GM21423 (cell line): Measurements from ENCODE around the gene ZGPAT.
"Not testable (repeated sequence)": the region's sequence is repeated elsewhere in the genome, so short reads cannot be mapped to it uniquely, and the experiment has no call there.

Experiments used
- ATAC-seq: cut with Tn5 transposase; IDR thresholded peaks from one replicate; pipeline ENCODE4 v1.9.1; 2021; ENCODE audit warnings: mild to moderate bottlenecking, moderate library complexity; ENCODE audit not compliant: unreplicated experiment

ZGPAT gene, protein sequence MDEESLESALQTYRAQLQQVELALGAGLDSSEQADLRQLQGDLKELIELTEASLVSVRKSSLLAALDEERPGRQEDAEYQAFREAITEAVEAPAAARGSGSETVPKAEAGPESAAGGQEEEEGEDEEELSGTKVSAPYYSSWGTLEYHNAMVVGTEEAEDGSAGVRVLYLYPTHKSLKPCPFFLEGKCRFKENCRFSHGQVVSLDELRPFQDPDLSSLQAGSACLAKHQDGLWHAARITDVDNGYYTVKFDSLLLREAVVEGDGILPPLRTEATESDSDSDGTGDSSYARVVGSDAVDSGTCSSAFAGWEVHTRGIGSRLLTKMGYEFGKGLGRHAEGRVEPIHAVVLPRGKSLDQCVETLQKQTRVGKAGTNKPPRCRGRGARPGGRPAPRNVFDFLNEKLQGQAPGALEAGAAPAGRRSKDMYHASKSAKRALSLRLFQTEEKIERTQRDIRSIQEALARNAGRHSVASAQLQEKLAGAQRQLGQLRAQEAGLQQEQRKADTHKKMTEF

DNA sequence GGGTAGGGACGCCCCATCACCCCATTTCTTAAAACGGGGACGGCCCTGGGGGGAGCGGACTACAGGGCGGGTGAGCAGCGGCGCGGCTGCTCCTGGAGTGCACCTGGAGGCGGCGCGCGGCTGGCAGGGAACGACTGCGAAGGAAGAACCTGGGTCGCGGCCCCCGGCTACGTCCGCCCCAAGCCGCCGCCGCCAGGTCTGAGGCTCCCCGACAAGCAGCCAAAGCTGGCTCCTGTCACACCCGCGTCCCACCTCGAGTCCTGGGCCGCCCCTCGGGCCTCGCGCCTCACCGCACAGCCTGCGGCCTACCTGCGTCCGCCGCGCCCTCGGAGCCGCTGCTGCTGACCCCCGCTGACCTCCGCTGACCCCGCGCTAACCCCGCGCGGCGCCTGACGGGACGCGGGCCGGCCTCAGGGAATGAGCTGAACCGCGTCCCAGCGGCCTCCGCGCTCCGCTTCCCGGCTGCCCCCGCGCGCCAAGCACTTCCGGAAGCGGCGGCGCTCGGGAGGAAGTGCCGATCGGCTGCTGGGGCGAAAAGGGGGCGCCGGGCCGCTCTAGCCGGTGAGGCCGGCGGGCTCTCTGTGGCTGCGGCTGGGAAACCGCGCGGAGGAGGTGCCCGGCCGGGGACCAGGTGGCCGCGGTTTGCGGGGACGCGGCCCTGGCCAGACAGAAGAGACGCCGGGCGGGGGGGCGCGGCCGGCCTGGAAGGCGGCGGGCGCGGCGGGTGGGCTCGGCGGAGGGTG lies at the start of gene ZGPAT, which contains the start of gene ARFRP1:
Gene ZGPAT, plus strand, starts transcription at position 482 of the 743 bp plus-strand sequence. CDS start 542 bp downstream, outside the sequence.
Gene ARFRP1, minus strand, starts transcription at position 419 of the 743 bp plus-strand sequence. CDS start 885 bp downstream, outside the sequence.
- peak; percentile 75 for ATAC-seq

DNA sequence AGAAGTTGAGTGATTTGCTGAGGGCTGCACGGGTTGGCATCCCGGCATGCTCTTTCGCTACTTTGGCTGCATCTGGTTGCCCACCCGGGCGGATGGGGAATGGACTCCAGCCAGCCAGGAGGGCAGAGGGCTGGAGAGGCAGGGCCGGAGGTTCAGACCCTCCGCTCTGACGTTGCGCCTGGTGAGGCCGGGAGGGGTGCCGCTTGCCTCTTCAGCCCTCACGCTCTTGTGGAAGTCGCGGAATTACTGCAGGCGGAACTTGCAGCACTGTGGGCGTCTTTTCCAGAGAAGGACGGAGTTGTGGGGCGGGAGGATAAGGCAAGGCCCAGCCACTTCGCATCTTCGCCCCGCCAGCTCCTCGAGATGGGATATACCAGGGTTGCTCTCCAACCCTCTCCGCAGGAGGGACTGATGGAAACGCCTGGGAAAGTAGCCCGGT lies 49.1 kb upstream of the ZGPAT start:
- ATAC-seq = peak; percentile 21

DNA sequence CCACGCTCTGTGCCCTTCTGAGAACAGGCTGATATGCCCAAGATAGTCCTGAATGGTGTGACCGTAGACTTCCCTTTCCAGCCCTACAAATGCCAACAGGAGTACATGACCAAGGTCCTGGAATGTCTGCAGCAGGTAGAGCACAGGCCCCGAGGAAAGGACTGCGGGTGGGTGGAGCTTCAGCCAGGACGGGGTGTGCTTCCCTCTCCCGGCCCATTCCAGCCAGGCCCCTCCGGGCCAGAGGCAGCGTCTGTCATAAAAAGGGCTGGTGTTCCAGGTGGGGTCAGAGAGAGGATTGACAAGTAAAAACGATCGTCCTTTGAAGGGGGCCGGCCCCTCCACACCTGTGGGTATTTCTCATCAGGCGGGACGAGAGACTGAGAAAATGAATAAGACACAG lies 48.5 kb upstream of the ZGPAT start:
- no peak for ATAC-seq

DNA sequence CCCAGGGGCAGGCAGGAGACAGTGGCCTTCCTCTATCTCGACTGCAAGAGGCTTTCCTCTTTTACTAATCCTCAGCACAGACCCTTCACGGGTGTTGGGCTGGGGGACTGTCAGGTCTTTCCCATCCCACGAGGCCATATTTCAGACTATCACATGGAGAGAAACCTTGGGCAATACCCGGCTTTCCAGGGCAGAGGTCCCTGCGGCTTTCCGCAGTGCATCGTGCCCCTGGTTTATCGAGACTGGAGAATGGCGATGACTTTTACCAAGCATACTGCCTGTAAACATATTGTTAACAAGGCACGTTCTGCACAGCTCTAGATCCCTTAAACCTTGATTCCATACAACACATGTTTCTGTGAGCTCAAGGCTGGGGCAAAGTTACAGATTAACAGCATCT lies 47.7 kb upstream of the ZGPAT start:
- ATAC-seq = not testable (repeated sequence)

DNA sequence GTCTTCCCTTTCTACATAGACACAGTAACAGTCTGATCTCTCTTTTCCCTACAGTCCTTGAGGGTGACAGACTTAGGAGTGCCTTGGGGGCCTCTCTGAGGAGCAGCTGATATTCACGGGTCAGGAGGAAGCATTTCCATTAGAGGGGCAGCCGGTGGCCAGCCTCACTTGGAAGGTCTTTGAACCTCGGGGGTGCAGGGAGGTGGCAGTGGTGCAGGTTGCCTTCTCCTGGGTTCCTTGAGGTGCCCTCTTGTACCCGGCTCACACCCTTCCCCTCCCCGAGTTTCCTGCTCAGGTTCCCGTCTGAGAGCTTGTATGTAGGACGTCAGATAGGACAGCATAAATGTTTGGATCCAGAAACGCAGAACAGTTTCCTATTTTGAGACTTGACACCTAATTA lies 47.2 kb upstream of the ZGPAT start:
- no peak for ATAC-seq

DNA sequence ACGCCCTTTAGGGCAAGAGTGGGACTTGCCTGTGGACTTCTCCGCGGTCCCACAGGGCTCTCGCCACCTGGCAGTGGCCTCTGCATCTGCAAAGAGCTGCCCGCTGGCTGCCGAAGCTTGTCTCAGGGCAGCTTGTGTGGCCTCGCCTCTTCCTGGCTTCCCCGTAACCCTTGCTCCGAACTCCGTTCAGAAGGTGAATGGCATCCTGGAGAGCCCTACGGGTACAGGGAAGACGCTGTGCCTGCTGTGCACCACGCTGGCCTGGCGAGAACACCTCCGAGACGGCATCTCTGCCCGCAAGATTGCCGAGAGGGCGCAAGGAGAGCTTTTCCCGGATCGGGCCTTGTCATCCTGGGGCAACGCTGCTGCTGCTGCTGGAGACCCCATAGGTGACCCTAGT lies 46.7 kb upstream of the ZGPAT start:
- no peak for ATAC-seq

DNA sequence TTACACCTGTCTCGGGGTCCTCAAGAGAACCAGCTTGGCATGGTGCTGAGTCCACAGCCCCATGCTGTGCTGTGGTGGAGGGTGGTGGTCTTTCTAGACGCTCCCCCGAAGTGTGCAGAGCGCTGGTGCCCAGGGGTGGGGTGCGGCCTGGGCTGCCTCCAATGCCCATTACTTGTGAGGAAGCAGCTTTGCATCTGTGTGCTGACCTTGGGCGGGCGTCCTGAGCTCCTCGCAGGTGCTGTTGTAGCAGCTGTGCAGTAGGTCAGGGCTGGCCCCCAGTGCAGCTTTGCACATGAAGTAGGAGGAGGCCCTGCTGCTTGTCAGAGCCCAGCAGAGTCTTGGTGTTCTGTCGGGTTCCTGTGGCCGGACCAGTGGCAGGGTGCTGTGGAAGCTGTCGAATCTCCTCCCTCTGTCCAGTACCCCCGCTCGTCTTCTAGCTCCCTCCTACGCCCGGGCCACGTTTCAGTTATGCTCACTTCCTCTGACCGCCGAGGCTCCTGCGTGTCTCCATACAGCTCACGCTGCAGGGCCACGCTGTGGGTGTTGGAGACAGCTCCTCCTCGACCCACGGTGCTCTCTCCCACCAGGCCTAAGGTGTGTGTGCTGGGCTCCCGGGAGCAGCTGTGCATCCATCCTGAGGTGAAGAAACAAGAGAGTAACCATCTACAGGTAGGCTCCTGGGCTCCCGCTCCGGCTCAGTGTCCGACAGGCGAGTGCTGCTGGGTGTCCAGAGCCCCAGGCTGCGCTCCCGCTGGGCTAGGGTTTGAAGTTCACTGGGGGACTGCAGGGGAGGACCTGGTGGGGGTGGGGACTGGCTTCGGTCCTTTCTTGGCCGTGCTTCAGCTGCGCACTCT lies 45.7 kb upstream of the ZGPAT start:
- no peak for ATAC-seq

DNA sequence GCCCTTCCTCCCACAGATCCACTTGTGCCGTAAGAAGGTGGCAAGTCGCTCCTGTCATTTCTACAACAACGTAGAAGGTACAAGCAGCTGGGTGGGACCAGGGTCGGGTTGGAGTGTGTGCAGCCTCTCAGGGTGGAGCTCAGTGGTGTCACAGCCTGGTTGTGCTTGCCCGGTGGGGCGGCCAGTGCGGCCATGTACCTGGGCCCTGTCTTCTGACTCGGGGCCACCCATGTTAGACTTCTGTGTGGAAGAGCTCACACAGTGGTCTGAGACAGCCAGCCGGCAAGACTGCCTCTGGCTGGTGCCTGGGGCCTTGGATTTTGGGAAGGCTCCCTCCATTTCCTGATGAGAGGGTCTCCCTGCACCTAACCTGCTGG lies 45.0 kb upstream of the ZGPAT start:
- ATAC-seq = no peak

DNA sequence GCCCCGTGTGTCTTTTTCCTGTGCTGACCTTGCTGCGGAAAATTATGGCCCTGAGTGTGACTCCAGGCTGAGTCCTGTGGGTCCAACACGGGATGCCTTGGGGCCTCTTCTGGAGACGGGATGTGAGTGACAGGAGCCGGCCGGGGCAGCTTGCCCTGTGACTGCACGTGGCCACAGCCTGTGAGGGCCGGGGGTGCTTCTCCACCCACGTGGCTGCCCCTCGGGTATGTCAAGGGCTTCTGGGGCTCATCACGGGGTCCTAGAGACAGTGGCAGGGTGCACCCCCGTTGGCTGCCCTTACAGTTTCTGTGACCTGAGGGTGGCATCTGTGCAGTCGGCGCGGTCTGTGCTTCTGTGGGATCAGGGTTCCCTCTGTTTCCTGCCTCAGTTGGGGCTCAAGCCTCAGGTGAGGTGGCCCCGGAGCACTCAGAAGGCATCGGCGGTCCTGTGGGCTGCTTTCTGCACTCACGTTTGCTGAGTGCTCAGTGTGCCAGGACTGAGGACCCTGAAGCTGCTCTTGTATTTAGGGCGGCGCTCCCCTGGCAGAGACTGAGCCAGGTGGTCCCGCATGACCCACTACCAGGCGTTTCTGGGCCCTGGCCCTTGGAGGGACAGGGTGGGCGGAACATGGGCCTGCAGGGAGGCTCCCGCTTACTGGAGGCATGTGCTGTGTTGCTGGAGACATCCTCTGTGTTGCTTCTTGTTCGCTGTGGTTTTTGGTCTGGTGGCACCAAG lies 44.3 kb upstream of the ZGPAT start:
- no peak for ATAC-seq

DNA sequence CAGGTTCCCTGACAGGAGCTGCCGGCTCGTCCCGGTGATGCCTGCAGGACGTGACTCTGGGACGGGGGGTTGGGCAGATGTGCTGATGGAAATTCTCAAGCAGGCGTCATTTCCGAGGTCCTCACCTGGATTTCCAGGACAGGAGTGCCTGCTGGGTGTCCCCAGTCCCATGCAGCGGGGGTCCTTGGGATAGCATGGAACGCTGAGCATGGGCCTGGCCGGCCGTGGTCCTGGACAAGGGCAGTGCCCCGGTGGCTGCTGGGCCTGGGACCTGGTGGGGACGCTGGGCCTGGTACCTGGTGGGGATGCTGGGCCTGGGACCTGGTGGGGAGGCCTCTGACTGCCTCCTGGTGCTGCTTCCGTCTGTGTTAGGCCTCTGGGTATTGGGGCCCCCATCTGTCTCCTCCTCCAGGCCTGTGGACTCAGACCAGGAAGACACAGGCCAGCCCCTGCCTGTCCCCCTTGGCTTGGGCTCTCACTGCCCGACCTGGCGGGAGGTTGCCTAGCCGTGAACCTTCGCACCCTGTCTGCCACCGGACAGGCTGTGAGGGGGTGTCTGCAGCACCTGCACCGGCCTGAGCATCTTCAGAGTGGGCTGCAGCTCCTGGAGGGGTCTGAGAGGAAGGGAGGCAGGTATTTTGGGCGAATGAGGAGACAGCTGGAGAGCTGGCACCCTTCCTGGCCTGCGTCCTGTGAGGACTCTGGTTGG lies 43.5 kb upstream of the ZGPAT start:
- ATAC-seq = no peak

DNA sequence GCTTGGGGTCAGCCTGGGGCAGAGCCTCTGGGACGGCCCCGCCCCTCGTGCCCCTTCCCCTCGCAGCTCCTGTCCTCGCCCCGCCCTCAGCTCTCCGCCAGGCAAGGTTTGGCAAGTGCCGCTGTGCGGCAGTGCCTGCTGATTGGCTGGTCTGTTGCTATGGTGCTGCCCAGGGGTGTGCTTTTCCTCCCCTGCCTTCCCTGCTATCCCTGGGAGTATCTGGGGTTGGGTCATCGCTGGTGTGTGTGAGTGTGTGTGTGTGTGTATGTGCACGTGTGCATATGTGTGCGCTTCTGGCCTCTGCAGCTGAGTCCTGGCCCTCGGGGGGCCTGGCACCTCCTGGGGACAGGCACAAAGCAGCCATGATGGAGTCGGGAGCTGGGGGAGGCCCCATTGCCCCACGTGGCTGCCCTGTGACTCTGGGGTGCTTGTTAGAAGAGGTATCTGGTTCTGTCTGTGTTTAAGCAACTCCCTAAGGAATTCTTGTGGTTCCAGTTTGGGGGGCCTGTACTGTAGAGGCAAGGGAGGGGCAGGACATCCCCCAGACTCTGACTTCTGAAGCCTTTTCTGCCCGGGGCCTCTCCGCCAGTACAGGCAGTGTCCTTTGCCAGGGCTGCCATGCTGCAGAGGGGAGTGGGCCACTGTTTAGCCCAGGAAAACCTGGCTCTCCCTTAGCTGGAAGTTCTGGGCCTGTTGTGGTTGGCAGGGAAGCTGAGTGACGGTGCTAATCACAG lies 42.8 kb upstream of the ZGPAT start:
- ATAC-seq = no peak

DNA sequence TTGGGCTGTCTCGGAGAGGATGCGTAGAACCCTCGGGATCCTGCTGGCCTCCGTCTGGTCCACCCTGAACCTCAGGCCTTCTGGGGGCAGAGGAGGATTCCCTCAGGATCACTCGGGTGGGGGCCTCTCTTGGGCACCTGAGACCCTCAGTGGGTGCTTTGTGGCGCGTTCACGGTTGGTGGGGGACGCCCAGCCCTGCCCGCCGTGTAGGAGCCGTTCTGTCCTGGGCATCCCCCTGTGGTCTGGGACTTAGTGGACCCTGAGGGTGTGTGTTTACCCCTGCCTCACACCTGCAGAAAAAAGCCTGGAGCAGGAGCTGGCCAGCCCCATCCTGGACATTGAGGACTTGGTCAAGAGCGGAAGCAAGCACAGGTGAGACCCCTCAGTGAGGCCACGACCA lies 42.1 kb upstream of the ZGPAT start:
- ATAC-seq = no peak

DNA sequence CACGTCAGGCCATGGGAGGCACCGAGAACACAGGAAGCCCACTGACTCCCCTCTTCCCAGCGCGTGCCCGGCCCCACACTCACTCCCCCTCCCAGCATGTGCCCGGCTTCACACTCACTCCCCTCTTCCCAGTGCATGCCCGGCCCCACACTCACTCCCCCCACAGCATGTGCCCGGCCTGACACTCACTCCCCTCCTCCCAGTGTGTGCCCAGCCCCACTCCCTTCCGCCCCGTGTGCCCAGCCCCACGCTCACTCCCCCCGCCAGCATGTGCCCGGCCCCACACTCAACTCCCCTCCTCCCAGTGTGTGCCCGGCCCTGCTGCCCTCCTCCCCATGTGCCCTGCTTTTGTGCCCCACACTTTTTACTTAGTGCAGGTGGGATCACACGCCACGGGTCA lies 40.0 kb upstream of the ZGPAT start:
- ATAC-seq = no peak

DNA sequence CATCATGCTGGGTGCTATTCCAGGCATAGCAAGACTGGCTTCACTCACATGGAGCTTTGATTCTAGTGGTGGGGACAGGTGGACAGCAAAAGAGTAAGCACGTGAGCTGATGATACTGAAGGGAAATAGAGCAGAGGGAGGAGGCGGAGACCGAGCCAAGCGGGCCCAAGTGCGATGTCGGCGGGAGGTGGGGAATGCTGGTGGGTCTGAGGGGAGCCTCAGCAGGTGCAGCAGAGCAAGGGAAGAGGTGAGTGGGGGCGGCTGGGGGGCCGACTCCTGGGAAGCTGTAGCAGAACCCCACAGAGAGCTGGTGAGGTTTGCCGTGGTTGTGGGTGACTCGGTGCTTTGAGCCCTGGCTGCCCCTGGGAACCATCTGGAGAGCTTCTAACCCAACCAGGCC lies 39.5 kb upstream of the ZGPAT start:
- no peak for ATAC-seq

DNA sequence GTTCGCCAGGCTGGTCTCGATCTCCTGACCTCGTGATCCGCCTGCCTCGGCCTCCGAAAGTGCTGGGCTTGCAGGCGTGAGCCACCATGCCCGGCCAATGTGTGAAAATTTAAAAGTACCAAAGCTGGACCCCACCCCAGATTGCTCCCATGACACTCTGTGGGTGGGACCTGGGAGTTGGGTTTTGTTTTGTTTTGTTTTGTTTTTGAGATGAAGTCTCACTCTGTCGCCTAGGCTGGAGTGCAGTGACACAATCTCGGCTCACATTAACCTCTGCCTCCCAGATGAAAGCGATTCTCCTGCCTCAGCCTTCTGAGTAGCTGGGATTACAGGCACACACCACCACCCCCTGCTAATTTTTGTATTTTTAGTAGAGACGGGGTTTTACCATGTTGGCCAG lies 36.1 kb upstream of the ZGPAT start:
- ATAC-seq = not testable (repeated sequence)

DNA sequence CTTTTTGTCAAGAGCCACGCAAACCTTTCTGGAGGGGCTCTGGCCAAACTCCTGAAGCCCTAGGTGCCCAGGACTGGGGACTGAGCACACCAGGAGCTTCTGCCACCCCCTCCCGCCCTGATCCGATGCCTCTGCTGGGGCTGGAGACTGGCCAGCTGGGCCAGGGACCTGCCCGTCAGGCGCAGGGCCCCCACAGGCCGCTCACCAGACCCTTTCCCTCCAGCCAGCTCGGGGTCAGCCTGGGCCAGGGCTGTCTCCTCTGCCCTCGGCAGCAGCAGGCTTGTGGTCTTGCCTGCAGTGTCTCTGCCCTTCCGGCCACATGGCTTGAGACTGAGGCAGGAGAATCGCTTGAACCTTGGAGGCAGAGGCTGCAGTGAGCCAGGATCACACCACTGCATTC lies 35.2 kb upstream of the ZGPAT start:
- no peak for ATAC-seq

DNA sequence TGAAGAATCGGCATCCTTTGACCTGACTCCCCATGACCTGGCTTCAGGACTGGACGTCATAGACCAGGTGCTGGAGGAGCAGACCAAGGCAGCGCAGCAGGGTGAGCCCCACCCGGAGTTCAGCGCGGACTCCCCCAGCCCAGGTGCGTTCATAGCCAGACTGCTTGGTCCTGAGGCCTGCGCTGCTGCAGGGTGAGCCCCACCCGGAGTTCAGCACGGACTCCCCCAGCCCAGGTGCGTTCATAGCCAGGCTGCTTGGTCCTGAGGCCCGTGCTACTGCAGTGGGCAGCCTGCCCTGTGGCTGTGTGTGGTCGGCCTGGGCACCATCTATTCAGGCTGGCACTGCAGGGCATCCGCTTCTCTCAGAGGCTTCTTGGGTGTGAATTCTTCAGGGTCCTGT lies 33.9 kb upstream of the ZGPAT start:
- ATAC-seq = no peak

DNA sequence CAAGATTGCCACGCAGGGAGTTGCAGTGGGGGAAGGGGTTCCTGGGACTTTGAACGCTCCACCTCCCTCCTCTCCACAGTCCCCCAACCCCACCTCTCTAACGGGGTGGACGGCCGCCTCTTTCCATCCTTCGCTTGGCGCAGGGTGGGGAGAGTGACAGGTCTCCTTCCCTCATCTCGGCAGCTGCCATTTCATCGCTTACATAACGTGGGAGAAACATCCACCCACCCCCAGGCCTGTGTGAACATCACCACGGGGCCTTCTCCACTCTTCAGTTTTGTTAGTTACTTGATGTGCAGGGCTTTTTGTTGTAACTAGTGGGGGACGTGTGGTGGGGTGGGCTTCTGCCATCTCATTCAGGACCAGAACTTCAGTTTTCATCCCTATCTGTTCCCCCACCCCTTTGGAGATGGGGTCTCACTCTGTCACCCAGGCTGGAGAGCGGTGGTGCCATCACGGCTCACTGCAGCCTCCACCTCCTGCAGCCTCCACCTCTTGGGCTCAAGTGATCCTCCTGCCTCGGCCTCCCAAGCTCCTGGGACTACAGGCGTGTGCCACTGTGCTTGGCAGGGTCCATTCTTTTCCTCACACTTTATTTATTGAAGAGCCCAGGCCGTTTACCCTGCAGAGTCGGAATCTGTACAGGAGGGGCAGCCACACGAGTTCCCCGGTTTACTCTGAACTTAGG lies 32.0 kb upstream of the ZGPAT start:
- no peak for ATAC-seq
